Spinal cord (tissue), 10 donors: ENCODE results near the gene COX19. TPM values are rescaled to one million over a fixed set of nuclear protein-coding genes. Genes with fewer than 3 reads are reported as not detected.
A peak's percentile ranks its signal among the peaks of the same experiment; 100 is the strongest.

ENCODE experiments used
- DNase-seq, 6 donors: peaks; one replicate each; pipeline versions ENCODE4 v3.0.0 to v3.0.0-alpha.2; 2013 to 2015; ENCODE audit warnings: low spot score in 6 of 6, low read depth in 4 of 6
- H3K27ac ChIP-seq: one replicate; pipeline ENCODE4 v1.5.1; 2013; ENCODE audit warnings: low read depth, low read length, control low read depth
- H3K27me3 ChIP-seq: one replicate; pipeline ENCODE4 v1.6.1; 2013; ENCODE audit warnings: low read length; ENCODE audit not compliant: control insufficient read depth, insufficient read depth
- H3K36me3 ChIP-seq: one replicate; pipeline ENCODE4 v1.6.1; 2013; ENCODE audit warnings: low read length; ENCODE audit not compliant: control insufficient read depth, insufficient read depth
- H3K4me1 ChIP-seq: one replicate; pipeline ENCODE4 v1.6.1; 2013; ENCODE audit warnings: low read length; ENCODE audit not compliant: control insufficient read depth, insufficient read depth
- H3K4me3 ChIP-seq: one replicate; pipeline ENCODE4 v1.5.1; 2013; ENCODE audit warnings: low read depth, low read length, control low read depth
- H3K9me3 ChIP-seq: one replicate; pipeline ENCODE4 v1.6.1; 2013; ENCODE audit warnings: low read length; ENCODE audit not compliant: control insufficient read depth, insufficient read depth
- WGBS: methylation state at CpG from one replicate; pipeline ENCODE4 v1.1.5; 2013; ENCODE audit warnings: missing lambda C conversion rate; ENCODE audit not compliant: insufficient coverage; 5-methylcytosine and 5-hydroxymethylcytosine counted together
- long read RNA-seq, 4 donors: transcript quantifications; one replicate each; lab custom pipeline, GENCODE V29; 2026
- polyA plus RNA-seq, 2 donors: library from polyadenylated mRNA; unstranded; fragments of 120-200 nt; gene quantifications; one replicate each; pipeline ENCODE4 v1.2.1, GENCODE V29; 2013; ENCODE audit not compliant: insufficient read length in 2 of 2
- total RNA-seq, 2 donors: library from RNA; depleted of rRNA in 1 of 2; stranded (reverse); fragments of 120-200 nt in 1 of 2; fragments of >200 nt in 1 of 2; gene quantifications; one replicate each; pipeline versions ENCODE4 v1.2.3 to v1.2.4, GENCODE V29; 2013 to 2014
- donor health status: healthy.

Gene COX19
- total RNA-seq (10 to 100 TPM; 11.7 to 15.3 TPM), polyA plus RNA-seq (10 to 100 TPM; 19.0 to 19.6 TPM)
- long read RNA-seq, donor 1, transcript COX19-201 (3 exons, 3,666 nt) = major isoform, 7 of 9 reads
- long read RNA-seq, donor 1, partial matches to known transcripts = 0 of 9 reads
- long read RNA-seq, donor 1, other reads (novel, unspliced or antisense) = 0 of 9 reads
- long read RNA-seq, donor 2, partial matches to known transcripts = 0 of 3 reads
- long read RNA-seq, donor 2, other reads (novel, unspliced or antisense) = 0 of 3 reads
- long read RNA-seq, donor 3, partial matches to known transcripts = 0 of 2 reads
- long read RNA-seq, donor 3, other reads (novel, unspliced or antisense) = 0 of 2 reads
- long read RNA-seq, donor 4, transcript COX19-203 (2 exons, 714 nt) = minor isoform, 6 of 18 reads
- long read RNA-seq, donor 4, transcript COX19-201 (3 exons, 3,666 nt) = major isoform, 12 of 18 reads
- long read RNA-seq, donor 4, partial matches to known transcripts = 0 of 18 reads
- long read RNA-seq, donor 4, other reads (novel, unspliced or antisense) = 0 of 18 reads

GRCh38 chr7:974820-975681 lies at the start of gene COX19:
COX19 (minus strand) TSS chr7:975549; CDS start chr7:975509, 40 bp downstream.
- H3K27ac ChIP-seq = peak within 1 kb of the TSS; percentile 89
- H3K4me1 ChIP-seq = peaks cover 47% of the 10 kb centered on the region
- no peaks in the 10 kb centered on the region for H3K9me3 ChIP-seq
- H3K27me3 ChIP-seq = no peaks in the 10 kb centered on the region
- H3K36me3 ChIP-seq = peaks cover 18% of the 10 kb centered on the region
- H3K4me3 ChIP-seq = peak within 1 kb of the TSS; percentile 79
- under 1% methylated on average over 78 of the region's 78 CpGs for WGBS
- DNase-seq = peak; percentile 59 to 95 (median 73)

GRCh38 chr7:1024331-1024841 lies 49.0 kb upstream of the COX19 start:
- peaks cover 4% of the 10 kb centered on the region for H3K9me3 ChIP-seq
- no peak for DNase-seq
- H3K4me1 ChIP-seq = peaks cover 57% of the 10 kb centered on the region
- no peak overlapping the region for H3K27ac ChIP-seq
- no peaks in the 10 kb centered on the region for H3K27me3 ChIP-seq
- H3K36me3 ChIP-seq = peaks cover 79% of the 10 kb centered on the region
- H3K4me3 ChIP-seq = no peak overlapping the region
- WGBS = 83% methylated on average over 11 of the region's 15 CpGs

- Histone ChIP-seq H3K36me3 (peaks cover 92% of the 10 kb centered on the region), H3K4me1 (peaks cover 47% of the 10 kb centered on the region), H3K27ac (no peak overlapping the region), H3K9me3 (peaks cover 4% of the 10 kb centered on the region), H3K4me3 (no peak overlapping the region), H3K27me3 (no peaks in the 10 kb centered on the region)
- 96% methylated on average over 45 of the region's 45 CpGs for WGBS
- DNase-seq = no peak
These were observed 47.6 kb upstream of the COX19 start for GRCh38 chr7:1022801-1023465.

- WGBS = 95% methylated on average over 12 of the region's 17 CpGs
- no peak for DNase-seq
- no peak overlapping the region for H3K27ac ChIP-seq
- no peak overlapping the region for H3K4me3 ChIP-seq
- H3K27me3 ChIP-seq = no peaks in the 10 kb centered on the region
- H3K9me3 ChIP-seq = peaks cover 4% of the 10 kb centered on the region
- H3K4me1 ChIP-seq = peaks cover 47% of the 10 kb centered on the region
- H3K36me3 ChIP-seq = peaks cover 98% of the 10 kb centered on the region
These were observed 47.0 kb upstream of the COX19 start for GRCh38 chr7:1022356-1022755.

GRCh38 chr7:1021931-1022330 lies 46.6 kb upstream of the COX19 start:
- no peak for DNase-seq
- Histone ChIP-seq H3K9me3 (peaks cover 4% of the 10 kb centered on the region), H3K4me3 (no peak overlapping the region), H3K36me3 (peaks cover 99% of the 10 kb centered on the region), H3K27ac (no peak overlapping the region), H3K27me3 (no peaks in the 10 kb centered on the region), H3K4me1 (peaks cover 44% of the 10 kb centered on the region)
- WGBS = 96% methylated on average over 24 of the region's 25 CpGs

GRCh38 chr7:1021366-1021765 lies 46.0 kb upstream of the COX19 start:
- Histone ChIP-seq H3K27ac (no peak overlapping the region), H3K4me1 (peaks cover 39% of the 10 kb centered on the region), H3K4me3 (no peak overlapping the region), H3K36me3 (peaks cover 98% of the 10 kb centered on the region), H3K27me3 (no peaks in the 10 kb centered on the region), H3K9me3 (peaks cover 4% of the 10 kb centered on the region)
- WGBS = 94% methylated on average over 7 of the region's 7 CpGs
- no peak for DNase-seq

- DNase-seq = no peak
- WGBS = 87% methylated on average over 7 of the region's 7 CpGs
- H3K27me3 ChIP-seq = no peaks in the 10 kb centered on the region
These were observed 45.5 kb upstream of the COX19 start for GRCh38 chr7:1020849-1021251.

GRCh38 chr7:1019789-1020610 lies 44.7 kb upstream of the COX19 start:
- H3K36me3 ChIP-seq = peaks cover 91% of the 10 kb centered on the region
- no peak for DNase-seq
- H3K27ac ChIP-seq = no peak overlapping the region

More at GRCh38 chr7:1020849-1021251, 45.5 kb upstream of the COX19 start:
- H3K4me3 ChIP-seq = no peak overlapping the region
- H3K27ac ChIP-seq = no peak overlapping the region
- H3K4me1 ChIP-seq = peaks cover 34% of the 10 kb centered on the region
- H3K36me3 ChIP-seq = peaks cover 92% of the 10 kb centered on the region
- peaks cover 4% of the 10 kb centered on the region for H3K9me3 ChIP-seq

More at GRCh38 chr7:1019789-1020610, 44.7 kb upstream of the COX19 start:
- Histone ChIP-seq H3K9me3 (peaks cover 4% of the 10 kb centered on the region), H3K4me3 (no peak overlapping the region), H3K4me1 (peaks cover 25% of the 10 kb centered on the region), H3K27me3 (no peaks in the 10 kb centered on the region)
- WGBS = 89% methylated on average over 32 of the region's 42 CpGs
